ENCODE results near the gene MYH15. TPM values are rescaled to one million over a fixed set of nuclear protein-coding genes. Genes with fewer than 3 reads are reported as not detected.

MYH15 gene
- total RNA-seq, 1 donor from 2014 or later, result 0.10 TPM

DNA sequence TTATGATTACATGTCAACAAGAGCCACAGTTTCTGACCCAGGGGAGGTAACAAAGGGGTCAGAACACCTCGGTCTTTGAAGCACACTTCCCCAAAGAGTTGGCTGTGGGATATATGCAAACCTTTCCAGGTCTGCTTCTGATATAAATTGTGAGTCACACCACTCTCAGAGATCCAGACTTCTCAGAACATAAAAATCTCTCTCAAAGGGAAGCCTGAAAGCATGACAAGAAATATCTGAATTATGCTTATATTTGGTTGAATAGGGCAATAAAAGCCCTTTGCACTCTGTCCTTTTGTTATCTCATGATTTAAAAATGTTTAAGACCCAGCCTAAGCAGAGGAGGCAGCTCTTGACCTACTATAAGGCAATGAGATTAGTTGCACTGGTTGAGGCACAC, 56.8 kb downstream of the MYH15 start:
- Mint-ChIP-seq H3K9me3 (peaks cover 10% of the 10 kb centered on the region), H3K4me1 (ENCODE audit: low read depth) (no peaks in the 10 kb centered on the region), H3K4me3 (no peak overlapping the region), H3K36me3 (ENCODE audit: low read depth) (no peaks in the 10 kb centered on the region), H3K27ac (no peak overlapping the region), H3K27me3 (ENCODE audit: insufficient read depth) (peaks cover 10% of the 10 kb centered on the region)
- DNase-seq (ENCODE audit: low spot score), result no peak
- intact Hi-C loops (cut with micrococcal nuclease), result no loop called here

DNA sequence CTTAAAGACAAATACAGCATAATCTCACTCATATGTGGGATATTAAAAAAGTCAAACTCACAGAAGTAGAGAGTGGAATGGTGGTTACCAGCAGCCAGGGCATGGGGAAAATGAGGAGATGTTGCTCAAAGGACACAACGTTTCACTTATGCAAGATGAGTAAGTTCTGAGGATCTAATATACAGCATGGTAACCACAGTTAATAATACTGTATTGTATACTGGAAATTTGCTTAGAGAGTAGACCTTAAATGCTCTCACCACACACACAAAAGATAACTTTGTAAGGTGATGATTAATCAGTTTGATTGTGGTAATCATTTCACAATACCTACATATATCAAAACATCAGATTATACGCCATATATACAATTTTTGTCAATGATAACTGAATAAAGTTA, 60.0 kb downstream of the MYH15 start:
- Mint-ChIP-seq H3K27ac (no peak overlapping the region), H3K36me3 (ENCODE audit: low read depth) (no peaks in the 10 kb centered on the region), H3K4me1 (ENCODE audit: low read depth) (no peaks in the 10 kb centered on the region), H3K4me3 (no peak overlapping the region), H3K27me3 (ENCODE audit: insufficient read depth) (peaks cover 12% of the 10 kb centered on the region), H3K9me3 (peaks cover 25% of the 10 kb centered on the region)
- intact Hi-C loops (cut with micrococcal nuclease), result no loop called here
- no peak for DNase-seq (ENCODE audit: low spot score)

- Mint-ChIP-seq H3K4me3 (no peak overlapping the region), H3K36me3 (ENCODE audit: low read depth) (no peaks in the 10 kb centered on the region), H3K9me3 (peaks cover 25% of the 10 kb centered on the region), H3K27ac (no peak overlapping the region), H3K27me3 (ENCODE audit: insufficient read depth) (peaks cover 12% of the 10 kb centered on the region), H3K4me1 (ENCODE audit: low read depth) (no peaks in the 10 kb centered on the region)
- no peak for DNase-seq (ENCODE audit: low spot score)
- intact Hi-C loops (cut with micrococcal nuclease), result no loop called here
Measured at GRCh38 chr3:108448593-108448992, 61.8 kb downstream of the MYH15 start.

DNA sequence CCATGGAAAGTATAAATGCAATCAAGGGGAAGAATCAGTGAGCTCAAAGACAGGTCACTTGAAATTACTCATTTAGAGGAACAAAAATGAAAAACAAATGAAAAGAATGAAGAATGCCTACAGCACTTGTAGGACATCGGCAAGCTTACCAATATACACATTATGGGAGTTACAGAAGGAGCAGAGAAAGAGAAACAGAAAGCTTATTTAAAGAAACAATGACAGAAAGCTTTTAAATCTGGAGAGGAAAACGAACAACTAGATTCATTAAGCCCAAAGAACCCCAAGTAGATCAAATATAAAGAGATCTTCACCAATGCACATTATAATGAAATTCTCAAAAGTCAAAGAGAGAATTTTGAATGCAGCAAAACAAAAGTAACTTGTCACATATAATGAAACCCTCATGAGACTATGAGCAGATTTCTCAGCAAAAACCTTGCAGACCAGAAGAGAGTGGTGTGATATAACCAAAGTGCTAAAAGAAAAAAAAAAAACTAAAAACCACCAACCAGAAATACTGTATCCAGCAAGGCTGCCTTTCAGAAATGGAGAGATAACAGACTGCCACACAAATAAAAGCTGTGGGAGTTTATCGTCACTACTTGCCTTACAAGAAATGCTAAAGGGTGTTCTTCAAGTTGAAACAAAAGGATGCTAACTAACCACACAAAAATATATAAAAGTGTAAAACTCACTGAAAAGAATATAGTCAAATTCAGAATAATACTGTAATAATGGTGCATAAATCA, 63.1 kb downstream of the MYH15 start:
- Mint-ChIP-seq H3K27ac (no peak overlapping the region), H3K27me3 (ENCODE audit: insufficient read depth) (peaks cover 12% of the 10 kb centered on the region), H3K4me3 (no peak overlapping the region), H3K36me3 (ENCODE audit: low read depth) (no peaks in the 10 kb centered on the region), H3K4me1 (ENCODE audit: low read depth) (no peaks in the 10 kb centered on the region), H3K9me3 (peaks cover 25% of the 10 kb centered on the region)
- intact Hi-C loops (cut with micrococcal nuclease), result no loop called here
- no peak for DNase-seq (ENCODE audit: low spot score)

DNA sequence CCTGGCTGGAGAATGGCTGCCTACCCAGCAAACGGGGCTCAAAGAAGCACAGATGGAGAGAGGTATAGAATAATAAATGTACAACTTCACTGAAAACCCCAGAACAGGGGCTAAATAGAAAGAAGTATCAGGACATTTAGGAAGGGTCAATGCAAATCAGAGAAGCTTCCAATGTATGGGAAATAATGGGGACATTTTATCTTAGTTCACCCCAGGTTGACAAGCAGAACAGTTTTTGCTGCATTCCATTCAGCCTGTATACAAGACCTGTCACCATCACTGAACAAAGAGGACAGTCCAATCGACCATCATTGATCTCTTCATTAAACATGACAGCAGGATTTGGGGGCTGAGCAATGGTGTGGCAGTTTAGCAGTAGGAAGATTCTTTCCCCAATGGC, 68.1 kb downstream of the MYH15 start:
- no peak overlapping the region for H3K27ac Mint-ChIP-seq

DNA sequence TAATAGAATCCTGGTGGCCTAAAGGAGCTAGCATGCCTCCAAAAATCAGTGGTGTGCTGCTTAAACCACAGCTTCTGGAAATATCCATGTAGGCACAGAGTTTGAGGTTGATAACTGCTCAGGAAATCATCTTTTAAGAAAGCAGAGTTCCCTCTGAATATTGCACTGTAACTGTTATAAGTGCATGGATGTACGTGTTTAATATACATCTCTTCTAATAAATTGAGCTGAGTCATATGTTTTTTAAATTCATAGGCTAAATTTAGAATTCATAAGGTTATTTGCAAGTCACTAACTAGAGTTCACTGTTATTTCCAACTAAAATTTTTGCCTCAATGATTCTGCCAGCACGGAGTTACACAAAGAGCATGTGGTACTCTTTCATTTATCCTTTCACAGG, 68.9 kb downstream of the MYH15 start:
- Mint-ChIP-seq H3K36me3 (ENCODE audit: low read depth) (no peaks in the 10 kb centered on the region), H3K27me3 (ENCODE audit: insufficient read depth) (peaks cover 3% of the 10 kb centered on the region), H3K4me3 (no peak overlapping the region), H3K9me3 (peaks cover 4% of the 10 kb centered on the region), H3K4me1 (ENCODE audit: low read depth) (no peaks in the 10 kb centered on the region), H3K27ac (no peak overlapping the region)
- intact Hi-C loops (cut with micrococcal nuclease), result no loop called here
- DNase-seq (ENCODE audit: low spot score), result no peak

More for the DNA sequence above, 68.1 kb downstream of the MYH15 start:
- no peak for DNase-seq (ENCODE audit: low spot score)
- H3K9me3 Mint-ChIP-seq, result peaks cover 12% of the 10 kb centered on the region
- H3K36me3 Mint-ChIP-seq (ENCODE audit: low read depth), result no peaks in the 10 kb centered on the region
- H3K4me3 Mint-ChIP-seq, result no peak overlapping the region
- peaks cover 4% of the 10 kb centered on the region for H3K27me3 Mint-ChIP-seq (ENCODE audit: insufficient read depth)
- intact Hi-C loops (cut with micrococcal nuclease), result no loop called here
- no peaks in the 10 kb centered on the region for H3K4me1 Mint-ChIP-seq (ENCODE audit: low read depth)

DNA sequence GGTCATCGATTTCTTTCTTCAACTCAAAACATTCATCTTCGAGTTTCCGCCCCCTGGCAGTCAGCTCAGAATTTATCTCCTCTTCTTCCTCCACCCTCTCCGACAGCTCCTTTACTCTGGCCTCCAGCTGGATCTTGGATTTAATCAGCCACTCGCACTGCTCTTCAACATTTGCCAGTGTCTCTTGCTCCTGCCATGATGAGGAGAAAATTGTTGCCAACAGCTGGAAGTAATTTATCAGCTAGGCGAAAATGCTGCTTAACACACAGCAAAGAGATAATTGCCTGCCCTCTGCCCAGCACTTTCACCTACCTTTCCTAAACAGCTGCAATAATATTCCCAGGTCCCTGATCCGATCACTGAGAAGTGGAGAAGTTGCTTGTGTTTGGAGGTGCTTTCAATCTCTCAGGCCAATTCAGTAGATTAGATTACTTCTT, 69.3 kb downstream of the MYH15 start:
- H3K4me1 Mint-ChIP-seq (ENCODE audit: low read depth), result no peaks in the 10 kb centered on the region
- no peak overlapping the region for H3K4me3 Mint-ChIP-seq
- no peaks in the 10 kb centered on the region for H3K27me3 Mint-ChIP-seq (ENCODE audit: insufficient read depth)
- no peaks in the 10 kb centered on the region for H3K9me3 Mint-ChIP-seq
- intact Hi-C loops (cut with micrococcal nuclease), result no loop called here
- DNase-seq (ENCODE audit: low spot score), result no peak
- no peaks in the 10 kb centered on the region for H3K36me3 Mint-ChIP-seq (ENCODE audit: low read depth)
- H3K27ac Mint-ChIP-seq, result no peak overlapping the region

- no peaks in the 10 kb centered on the region for H3K36me3 Mint-ChIP-seq (ENCODE audit: low read depth)
- no peaks in the 10 kb centered on the region for H3K9me3 Mint-ChIP-seq
- DNase-seq (ENCODE audit: low spot score), result no peak
- H3K4me1 Mint-ChIP-seq (ENCODE audit: low read depth), result no peaks in the 10 kb centered on the region
- H3K27ac Mint-ChIP-seq, result no peak overlapping the region
- intact Hi-C loops (cut with micrococcal nuclease), result no loop called here
- H3K4me3 Mint-ChIP-seq, result no peak overlapping the region
- H3K27me3 Mint-ChIP-seq (ENCODE audit: insufficient read depth), result peaks cover 2% of the 10 kb centered on the region
Measured at GRCh38 chr3:108438542-108438941, 71.9 kb downstream of the MYH15 start.

DNA sequence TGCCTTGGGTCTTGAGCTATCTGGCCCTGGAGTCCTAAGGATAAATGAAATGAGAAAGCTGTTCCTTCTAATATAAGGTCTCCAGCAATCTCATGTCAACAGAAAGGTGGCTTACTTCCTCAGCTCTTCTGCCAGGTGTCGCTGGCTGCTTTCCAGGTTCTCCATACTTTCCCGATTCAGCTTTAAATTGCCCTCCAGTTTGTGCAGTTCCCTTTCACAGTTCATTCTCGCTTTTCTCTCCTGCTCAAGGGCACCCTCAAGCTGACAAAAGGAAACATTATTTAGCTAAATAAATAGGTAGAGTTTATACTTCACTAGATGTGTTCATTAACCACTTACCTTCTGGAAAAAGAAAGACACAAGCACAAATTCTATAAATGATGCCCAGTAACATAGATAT, 73.0 kb downstream of the MYH15 start:
- Mint-ChIP-seq H3K4me3 (no peak overlapping the region), H3K27ac (no peak overlapping the region), H3K36me3 (ENCODE audit: low read depth) (no peaks in the 10 kb centered on the region), H3K4me1 (ENCODE audit: low read depth) (no peaks in the 10 kb centered on the region), H3K9me3 (peaks cover 5% of the 10 kb centered on the region), H3K27me3 (ENCODE audit: insufficient read depth) (peaks cover 2% of the 10 kb centered on the region)
- no peak for DNase-seq (ENCODE audit: low spot score)
- intact Hi-C loops (cut with micrococcal nuclease), result no loop called here

- Mint-ChIP-seq H3K36me3 (ENCODE audit: low read depth) (no peaks in the 10 kb centered on the region), H3K4me1 (ENCODE audit: low read depth) (no peaks in the 10 kb centered on the region), H3K27me3 (ENCODE audit: insufficient read depth) (peaks cover 2% of the 10 kb centered on the region), H3K9me3 (peaks cover 9% of the 10 kb centered on the region), H3K27ac (no peak overlapping the region), H3K4me3 (no peak overlapping the region)
- no peak for DNase-seq (ENCODE audit: low spot score)
- intact Hi-C loops (cut with micrococcal nuclease), result no loop called here
Measured at GRCh38 chr3:108433928-108434327, 76.5 kb downstream of the MYH15 start.

- H3K27ac Mint-ChIP-seq, result no peak overlapping the region
- intact Hi-C loops (cut with micrococcal nuclease), result no loop called here
- no peaks in the 10 kb centered on the region for H3K36me3 Mint-ChIP-seq (ENCODE audit: low read depth)
- H3K9me3 Mint-ChIP-seq, result peaks cover 9% of the 10 kb centered on the region
- no peak overlapping the region for H3K4me3 Mint-ChIP-seq
- no peaks in the 10 kb centered on the region for H3K4me1 Mint-ChIP-seq (ENCODE audit: low read depth)
- peaks cover 2% of the 10 kb centered on the region for H3K27me3 Mint-ChIP-seq (ENCODE audit: insufficient read depth)
- DNase-seq (ENCODE audit: low spot score), result no peak
Measured at GRCh38 chr3:108432431-108432830, 78.0 kb downstream of the MYH15 start.

- Mint-ChIP-seq H3K27ac (no peak overlapping the region), H3K9me3 (peaks cover 9% of the 10 kb centered on the region), H3K36me3 (ENCODE audit: low read depth) (no peaks in the 10 kb centered on the region), H3K27me3 (ENCODE audit: insufficient read depth) (peaks cover 2% of the 10 kb centered on the region), H3K4me1 (ENCODE audit: low read depth) (no peaks in the 10 kb centered on the region), H3K4me3 (no peak overlapping the region)
- intact Hi-C loops (cut with micrococcal nuclease), result no loop called here
- DNase-seq (ENCODE audit: low spot score), result no peak
Measured at GRCh38 chr3:108430540-108430939, 79.9 kb downstream of the MYH15 start.

GRCh38 chr3:108428586-108428985, 81.8 kb downstream of the MYH15 start:
- no peak for DNase-seq (ENCODE audit: low spot score)
- intact Hi-C loops (cut with micrococcal nuclease), result no loop called here
- Mint-ChIP-seq H3K27ac (no peak overlapping the region), H3K36me3 (ENCODE audit: low read depth) (no peaks in the 10 kb centered on the region), H3K9me3 (peaks cover 9% of the 10 kb centered on the region), H3K27me3 (ENCODE audit: insufficient read depth) (no peaks in the 10 kb centered on the region), H3K4me3 (no peak overlapping the region), H3K4me1 (ENCODE audit: low read depth) (no peaks in the 10 kb centered on the region)

- Mint-ChIP-seq H3K9me3 (no peaks in the 10 kb centered on the region), H3K27me3 (ENCODE audit: insufficient read depth) (no peaks in the 10 kb centered on the region), H3K27ac (no peak overlapping the region), H3K36me3 (ENCODE audit: low read depth) (no peaks in the 10 kb centered on the region), H3K4me3 (no peak overlapping the region), H3K4me1 (ENCODE audit: low read depth) (no peaks in the 10 kb centered on the region)
- intact Hi-C loops (cut with micrococcal nuclease), result no loop called here
- DNase-seq (ENCODE audit: low spot score), result no peak
Measured at GRCh38 chr3:108420926-108421325, 89.5 kb downstream of the MYH15 start.
